GM21515 (cell line): Measurements from ENCODE around the gene GMPPB.
A peak's percentile ranks its signal among the peaks of the same experiment; 100 is the strongest.
"Not testable (repeated sequence)": the region's sequence is repeated elsewhere in the genome, so short reads cannot be mapped to it uniquely, and the experiment has no call there.

Experiments used
- ATAC-seq: cut with Tn5 transposase; IDR thresholded peaks from one replicate; pipeline ENCODE4 v1.9.1; 2021; ENCODE audit not compliant: unreplicated experiment

The GMPPB gene

DNA sequence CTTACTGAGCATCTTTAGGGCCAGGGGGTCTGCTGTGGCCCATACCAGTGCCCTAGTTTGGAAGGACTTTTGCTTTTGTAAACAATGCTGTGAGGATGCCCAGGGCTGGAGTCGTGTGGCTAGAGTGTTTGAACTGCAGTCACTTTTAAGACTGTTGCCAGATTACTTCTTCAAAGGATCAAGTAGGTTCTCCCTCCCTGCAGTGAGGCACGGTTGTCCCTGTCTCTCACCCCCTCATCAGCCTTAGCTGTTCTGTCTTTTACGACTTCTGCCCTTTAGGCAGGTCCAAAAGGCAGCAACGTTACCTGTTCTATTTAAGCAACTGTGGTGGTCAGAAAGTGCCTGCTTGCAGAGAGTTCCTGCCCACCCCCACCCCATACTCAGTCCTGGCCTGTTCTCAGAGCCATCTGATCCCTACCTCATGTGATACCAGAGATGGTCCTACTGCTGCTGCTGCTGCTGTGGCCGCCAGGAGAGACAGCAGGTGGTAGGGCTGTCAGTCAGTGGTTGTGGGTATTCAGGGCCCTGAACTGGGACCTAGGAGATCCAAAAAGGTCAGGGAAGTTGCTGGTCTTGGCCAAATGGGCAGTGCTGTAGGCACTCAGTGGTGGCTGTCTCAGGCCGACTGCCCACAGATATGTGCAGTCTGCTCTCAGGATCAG lies 29.2 kb downstream of the GMPPB start:
- ATAC-seq: not testable (repeated sequence)

DNA sequence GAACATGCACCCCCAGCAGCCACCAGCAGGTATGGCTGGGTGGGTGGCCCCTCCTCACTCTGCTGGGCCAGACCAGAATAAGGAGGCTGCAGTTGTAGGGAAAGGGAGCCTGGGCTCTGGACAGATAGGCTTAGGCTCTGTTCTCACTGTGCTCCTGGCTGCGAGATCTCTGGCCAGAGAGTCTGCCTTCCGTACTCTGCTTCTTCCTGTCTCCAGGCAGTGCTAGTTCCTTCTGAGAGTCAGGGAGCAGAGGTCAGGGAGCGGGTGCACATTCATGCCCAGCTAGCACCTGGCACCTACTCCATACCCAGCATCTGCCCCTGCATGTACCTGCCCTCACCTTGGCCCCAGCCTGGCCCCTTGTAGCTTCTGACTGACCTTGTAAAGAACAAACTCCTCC lies 32.3 kb downstream of the GMPPB start:
- ATAC-seq: not testable (repeated sequence)

DNA sequence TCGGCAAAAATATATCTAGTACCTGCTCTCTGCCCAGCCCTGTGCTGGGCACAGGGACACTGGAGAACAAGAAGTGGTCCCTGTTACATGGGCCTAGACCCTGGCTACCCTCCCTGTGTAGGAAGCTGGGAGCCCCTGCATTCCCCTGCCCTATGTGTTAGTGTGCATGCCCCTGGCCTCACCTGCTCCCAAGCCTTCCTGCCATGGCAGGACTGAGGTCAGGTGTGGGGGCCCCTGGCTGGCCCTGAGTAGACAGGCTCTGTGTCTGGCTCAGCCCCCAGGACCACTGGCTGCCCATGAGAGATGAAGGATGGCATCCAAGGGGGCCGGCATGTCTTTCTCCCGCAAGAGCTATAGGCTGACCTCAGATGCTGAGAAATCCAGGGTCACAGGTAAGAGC lies 32.9 kb downstream of the GMPPB start:
- not testable (repeated sequence) for ATAC-seq

DNA sequence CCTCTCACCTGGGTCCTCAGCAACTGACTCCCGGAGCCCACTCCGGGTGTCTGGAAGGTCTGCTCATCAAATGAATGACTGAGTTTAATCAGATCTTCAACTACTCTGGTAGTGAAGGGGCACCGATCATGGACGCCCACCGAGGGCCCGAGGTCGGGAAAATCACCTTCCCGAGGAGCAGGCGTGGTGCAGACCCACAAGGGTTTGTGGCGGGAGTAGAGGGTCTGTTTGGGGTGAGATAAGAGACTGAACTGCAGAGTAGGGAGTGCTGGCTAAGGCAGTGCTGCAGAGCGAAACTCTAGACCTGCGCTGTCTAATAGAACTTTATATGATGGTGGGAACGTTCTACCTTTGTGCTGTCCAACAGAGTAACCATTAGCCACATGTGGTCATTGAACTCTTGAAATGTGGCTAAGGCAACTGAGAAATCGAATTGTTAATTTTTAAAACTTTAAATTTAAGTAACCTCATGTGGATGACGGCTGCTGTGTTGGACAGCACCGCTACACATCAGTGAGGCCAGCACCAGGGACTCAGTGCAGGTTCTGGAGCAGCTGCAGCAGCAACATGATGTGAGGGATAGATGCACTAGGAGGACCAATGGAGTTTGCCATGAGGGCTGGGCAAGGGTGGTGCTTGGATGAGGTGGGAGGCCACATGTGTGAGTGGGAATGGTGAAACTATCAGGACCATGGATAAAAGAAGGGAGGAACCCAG lies 33.7 kb downstream of the GMPPB start:
- not testable (repeated sequence) for ATAC-seq

DNA sequence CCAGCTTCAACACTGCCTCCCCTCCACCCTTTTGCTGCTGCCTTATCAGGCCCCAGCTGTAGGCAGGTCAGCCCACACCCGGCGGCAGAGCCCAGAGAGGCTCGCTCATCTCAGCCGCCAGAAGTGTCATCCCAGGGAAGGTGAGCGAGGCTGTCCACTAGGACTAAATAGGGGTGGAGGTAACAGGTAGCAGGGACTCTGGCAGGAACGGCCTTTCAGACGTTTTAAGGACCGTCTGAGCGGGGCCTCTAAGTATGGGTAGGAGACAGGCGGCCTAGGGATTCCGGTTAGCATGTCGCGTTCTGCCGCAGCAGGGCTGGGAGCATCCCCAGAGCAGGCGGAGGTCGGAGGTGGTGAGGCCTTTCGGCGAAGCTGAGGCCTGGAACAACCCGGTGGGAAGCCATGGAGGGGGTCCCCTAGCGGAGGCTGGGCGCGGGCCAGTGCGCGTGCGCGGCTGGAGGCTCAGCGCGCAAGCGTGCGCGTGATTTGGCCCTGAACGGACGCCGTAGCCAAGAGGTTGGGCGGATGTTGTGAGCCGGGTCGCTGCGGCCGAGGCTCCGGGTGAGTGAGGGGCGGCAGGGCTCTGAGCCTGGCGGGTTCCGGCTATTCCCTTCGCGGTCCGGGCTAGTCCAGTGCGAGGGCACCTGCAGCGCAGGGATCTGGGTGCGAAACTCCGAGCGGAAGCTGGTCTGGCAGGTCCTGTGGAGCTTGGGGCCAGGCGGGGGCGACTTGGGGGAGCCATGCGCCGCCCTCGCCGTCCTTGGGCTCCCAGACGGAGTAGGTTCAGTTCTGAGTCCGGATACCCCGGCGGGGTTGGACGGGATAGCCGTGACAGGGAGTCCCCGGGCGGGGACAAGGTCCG lies 34.5 kb downstream of the GMPPB start, which contains the start of the genes MST1 and RNF123:
MST1 (minus strand) TSS at position 429 of the 862 bp plus-strand sequence. CDS start 783 bp downstream, outside the sequence.
RNF123 (plus strand) TSS at position 512 of the 862 bp plus-strand sequence. CDS start 1,609 bp downstream, outside the sequence.
- peak; percentile 49 for ATAC-seq

DNA sequence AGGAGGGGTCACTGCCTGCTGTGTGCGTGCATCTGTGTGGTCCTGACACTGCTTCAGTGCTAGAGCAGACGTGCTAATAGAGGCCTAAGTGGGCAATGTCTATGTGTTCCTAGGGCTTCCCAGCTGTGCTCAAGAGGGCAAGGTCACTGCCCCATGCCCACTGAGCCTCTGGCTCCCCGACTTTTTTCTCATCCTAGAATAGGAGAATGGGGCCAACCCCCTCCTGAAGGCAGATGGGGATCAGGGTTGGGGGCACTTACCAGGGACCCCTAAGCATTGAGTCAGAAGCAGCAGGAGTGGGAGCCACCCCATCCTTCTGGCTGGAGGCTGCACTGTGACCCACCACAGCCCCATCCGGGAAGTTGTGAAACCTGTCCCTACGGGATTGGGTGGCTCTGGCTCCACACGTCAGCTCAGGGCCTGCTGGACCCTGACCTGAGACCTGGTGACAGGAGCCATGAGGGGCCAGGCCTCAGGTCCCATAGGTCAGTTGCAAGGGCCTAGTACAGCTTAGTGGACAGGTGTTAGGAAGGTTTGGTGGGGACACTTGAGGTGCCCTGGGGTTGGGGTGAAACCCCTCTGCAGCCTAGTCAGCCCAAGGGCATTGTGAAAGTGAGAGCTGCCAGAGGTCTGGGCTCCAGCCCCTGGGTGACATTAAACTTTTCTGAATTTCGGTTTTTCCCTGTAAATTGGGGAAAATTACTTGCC lies 35.3 kb downstream of the GMPPB start:
- ATAC-seq: peak; percentile 4

DNA sequence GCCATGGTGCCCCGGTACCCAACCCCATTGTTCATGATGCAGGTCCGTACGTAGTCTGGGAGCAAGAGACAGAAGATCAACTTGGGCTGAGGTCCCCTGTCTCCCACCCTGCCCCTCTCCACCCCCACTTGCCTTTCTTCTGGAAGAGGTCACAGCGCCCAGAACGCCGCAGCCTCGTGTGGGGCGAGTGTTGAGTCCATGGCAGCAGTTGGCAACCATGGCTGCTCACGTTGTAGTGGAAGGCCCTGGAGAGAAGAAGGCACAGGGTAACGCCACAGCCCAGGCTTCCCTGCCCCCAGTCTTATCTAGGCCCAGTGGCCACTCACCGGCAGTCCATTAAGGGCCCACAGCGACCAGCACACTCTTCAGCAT lies 36.3 kb downstream of the GMPPB start:
- ATAC-seq: not testable (repeated sequence)

DNA sequence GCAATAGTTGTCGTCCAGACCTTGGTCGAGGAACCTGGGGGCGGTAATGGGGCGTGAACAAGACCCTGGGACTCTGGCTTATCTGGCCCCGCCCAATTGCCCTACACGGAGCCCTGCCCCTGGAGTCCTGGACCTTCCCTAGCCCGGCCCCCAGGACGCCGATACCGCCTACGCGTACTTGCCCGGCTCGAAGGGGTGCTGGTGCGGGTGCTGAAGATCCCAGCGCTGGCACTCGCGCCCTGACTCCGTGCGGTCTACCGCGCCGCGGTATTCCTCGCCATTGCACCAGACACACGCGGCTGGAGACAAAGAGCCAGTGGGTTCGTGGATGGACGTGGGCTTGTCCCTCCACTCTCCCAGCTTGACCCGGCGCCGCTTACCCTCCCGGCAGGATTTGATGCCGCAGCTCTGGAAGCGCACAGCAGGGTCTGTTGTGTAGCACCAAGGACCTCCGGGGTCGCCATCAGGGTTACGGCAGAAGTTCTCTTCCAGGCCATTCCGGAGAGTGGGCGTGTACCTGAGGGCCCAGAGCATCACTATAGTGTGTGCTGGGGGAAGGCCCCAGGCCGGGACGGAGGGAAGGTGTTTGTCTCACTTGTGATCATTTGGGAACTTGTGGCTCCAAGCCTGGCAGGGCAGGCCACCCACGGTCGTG lies 36.9 kb downstream of the GMPPB start:
- not testable (repeated sequence) for ATAC-seq

DNA sequence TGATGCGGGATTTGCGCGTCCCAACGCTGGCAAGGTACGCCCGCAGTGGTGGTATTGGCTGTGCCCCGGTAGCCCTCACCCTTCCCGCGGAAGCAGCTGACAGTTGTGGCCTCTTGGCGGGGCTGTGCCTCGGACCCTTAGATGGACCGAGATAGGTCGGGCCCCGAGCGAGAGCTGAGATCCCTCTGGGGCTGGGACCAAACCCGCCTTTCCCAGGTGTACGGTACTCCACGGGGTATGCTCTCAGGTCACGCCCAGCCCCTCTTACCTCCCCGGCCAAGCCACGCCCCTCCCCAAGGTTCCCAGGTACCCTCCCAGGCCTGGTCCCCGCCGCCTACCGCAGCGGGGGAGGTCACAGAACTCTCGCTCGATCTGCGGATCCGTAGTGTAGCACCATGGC lies 37.4 kb downstream of the GMPPB start:
- not testable (repeated sequence) for ATAC-seq

DNA sequence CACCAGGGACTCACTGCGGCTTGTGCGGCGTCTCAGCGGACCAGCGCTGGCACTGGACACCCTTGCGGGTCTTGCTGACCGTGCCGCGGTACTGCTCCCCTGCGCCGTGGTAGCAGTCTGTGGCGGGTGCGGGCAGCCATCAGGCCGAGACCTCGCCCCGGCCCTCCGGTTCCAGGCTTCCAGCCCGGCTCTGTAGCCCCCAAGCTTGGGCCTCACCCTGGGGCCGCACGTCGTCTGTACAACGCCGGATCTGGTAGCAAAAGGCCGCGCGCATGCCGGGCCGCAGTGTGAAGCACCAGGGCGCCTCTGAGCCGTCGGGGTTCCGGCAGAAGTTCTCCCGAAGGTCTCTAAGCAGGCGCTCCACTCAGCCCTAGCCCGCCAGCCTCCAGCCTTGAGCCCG lies 37.9 kb downstream of the GMPPB start:
- not testable (repeated sequence) for ATAC-seq

DNA sequence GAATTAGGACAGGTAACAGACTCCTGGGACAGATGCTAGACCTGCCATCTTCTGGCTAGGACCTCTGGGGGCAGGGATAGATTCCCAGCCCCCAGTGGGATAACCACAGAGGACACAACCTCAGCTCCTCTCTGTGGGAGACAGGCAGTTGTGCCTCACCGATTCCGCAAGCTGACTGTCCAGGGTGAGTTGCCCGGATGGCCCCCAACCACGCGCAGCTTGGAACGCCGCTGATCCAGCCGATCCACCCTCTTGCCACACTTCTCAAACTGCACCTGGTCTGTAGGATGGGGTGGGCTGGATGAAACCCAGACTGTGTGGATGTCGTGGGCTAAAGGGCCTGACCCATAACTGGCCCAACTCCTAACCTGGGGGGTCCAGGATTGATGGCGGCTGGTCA lies 38.6 kb downstream of the GMPPB start:
- not testable (repeated sequence) for ATAC-seq

DNA sequence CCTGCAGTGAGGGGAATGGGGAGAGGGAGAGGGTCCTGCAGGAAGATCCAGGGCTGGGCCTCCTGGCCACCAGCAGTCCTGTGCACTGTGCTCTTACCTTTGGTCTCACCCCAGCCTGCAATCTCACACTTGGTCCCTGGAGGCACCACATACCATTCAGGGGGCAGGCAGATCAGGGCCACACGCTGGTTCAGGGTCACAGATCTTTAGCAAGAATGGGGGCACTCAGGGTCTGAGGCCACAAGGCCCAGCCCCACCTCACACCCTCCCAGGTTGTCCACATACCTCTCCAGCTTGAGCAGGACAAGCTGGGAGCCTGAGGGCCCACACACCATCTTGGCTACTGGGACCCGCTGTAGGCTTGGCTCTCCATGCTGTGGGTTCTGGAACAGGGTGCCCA lies 39.3 kb downstream of the GMPPB start:
- ATAC-seq: not testable (repeated sequence)

DNA sequence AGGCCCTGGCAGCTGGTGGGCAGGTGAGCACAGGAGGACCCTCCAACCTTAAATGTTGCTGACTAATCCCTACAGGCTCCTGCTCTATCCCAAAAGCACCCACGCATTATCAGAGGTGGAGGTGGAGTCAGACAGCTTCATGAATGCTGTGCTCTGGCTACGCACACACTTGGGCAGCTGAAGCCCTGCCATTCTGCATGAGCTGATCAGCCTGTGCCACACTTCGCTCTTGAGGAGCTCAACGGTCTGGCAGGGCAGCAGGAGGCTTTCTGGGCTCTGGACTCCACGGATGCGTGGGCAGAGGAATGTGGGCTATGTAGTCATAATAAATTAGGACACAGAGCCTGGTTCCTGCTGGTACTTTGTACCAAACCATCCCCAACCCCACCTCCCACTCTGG lies 40.6 kb downstream of the GMPPB start:
- no peak for ATAC-seq

DNA sequence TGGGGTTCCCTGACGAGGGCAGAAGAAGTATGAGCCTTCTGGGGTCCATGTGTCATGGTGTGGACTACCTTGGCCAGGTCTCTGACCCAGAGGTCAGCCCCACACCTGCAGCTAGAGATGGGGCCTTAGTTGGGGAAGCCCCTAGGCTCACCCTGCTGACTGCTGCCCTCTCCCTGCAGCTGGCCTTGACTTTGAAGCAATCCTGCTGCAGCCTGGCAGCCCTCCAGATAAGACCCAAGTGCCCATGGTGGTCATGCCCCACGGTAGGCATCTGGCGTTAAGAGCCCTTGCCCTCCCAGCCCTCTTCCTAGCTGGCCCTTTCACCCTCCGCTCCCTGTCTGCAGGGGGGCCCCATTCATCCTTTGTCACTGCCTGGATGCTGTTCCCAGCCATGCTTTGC lies 42.2 kb downstream of the GMPPB start:
- no peak for ATAC-seq

DNA sequence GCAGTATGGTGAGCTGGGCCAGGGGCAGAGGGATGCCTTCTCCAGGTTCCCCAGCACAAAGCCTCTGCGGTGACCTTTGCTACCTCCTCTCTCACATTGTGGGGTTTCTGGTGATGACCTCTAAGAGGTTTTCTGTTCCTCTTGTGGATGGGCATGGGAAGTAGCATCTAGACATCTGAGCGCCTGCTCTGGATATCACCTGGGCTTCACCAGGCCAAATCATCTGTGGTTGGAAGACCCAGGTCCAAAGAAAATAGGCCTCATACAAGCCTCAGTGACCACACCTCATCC lies 42.6 kb downstream of the GMPPB start:
- ATAC-seq: no peak

DNA sequence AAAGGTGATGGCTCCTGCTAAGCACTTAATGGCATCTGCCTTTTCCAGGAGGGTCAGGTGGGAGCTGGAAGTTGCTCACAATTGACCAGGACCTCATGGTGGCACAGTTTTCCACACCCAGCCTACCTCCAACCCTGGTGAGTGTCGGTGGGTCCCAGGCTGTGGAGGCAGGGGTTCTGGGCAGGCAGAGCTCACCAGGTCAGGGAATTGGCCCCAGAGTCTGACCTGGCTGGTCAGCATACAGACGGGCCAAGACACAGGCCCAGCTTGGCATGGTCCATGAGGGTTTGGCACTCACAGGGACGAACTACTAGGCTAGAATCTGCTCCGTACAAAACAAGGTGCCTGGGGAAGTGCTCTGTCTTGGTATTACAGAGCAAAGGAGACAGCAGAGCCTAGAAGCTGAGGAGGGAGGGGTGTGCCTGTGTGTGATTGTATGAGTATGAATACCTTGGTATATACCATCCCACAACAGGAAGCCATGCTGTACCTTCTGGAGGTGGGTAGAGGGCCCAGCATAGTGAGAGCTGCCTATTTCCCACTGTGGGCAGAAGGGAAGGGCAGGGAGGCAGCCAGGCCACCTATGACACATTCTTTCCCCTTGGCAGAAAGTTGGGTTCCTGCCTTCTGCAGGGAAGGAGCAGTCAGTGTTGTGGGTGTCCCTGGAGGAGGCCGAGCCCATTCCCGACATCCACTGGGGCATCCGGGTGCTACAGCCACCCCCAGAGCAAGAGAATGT lies 43.1 kb downstream of the GMPPB start:
- ATAC-seq: no peak

DNA sequence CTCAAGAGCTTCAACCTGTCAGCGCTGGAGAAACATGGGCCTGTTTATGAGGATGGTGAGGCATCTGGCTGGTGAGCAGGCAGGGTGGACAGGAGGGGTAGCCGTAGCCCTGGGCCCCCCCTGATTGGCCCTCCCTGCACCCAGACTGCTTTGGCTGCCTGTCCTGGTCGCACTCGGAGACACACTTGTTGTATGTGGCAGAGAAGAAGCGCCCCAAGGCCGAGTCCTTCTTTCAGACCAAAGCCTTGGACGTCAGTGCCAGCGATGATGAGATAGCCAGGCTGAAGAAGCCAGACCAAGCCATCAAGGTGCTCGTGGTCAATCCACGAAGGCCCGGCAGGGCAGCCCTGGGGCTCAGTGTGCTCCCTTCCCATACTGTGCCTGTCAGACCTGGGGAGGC lies 47.8 kb downstream of the GMPPB start:
- no peak for ATAC-seq

DNA sequence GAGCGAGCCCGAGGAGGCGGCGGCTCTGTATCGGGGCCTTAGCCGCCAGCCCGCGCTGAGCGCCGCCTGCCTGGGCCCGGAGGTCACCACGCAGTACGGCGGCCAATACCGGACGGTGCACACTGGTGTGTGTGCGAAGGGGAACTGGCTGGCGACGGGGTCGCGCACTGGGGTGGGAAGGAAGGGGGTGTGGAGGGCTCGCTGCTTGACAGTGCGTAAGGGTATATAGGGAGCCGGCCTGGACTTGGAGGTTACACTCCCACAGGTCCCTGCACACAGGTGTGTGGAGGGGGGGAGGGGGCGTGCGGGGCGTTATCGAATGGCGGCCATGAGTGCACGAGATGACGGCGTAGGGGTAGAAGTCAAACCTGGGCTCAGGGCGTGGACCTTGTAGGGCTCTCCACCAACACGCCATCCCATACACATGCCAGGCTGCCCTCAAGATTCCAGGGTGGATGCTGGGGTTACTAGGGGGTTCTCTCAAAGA lies 49.2 kb downstream of the GMPPB start:
- peak; percentile 18 for ATAC-seq

DNA sequence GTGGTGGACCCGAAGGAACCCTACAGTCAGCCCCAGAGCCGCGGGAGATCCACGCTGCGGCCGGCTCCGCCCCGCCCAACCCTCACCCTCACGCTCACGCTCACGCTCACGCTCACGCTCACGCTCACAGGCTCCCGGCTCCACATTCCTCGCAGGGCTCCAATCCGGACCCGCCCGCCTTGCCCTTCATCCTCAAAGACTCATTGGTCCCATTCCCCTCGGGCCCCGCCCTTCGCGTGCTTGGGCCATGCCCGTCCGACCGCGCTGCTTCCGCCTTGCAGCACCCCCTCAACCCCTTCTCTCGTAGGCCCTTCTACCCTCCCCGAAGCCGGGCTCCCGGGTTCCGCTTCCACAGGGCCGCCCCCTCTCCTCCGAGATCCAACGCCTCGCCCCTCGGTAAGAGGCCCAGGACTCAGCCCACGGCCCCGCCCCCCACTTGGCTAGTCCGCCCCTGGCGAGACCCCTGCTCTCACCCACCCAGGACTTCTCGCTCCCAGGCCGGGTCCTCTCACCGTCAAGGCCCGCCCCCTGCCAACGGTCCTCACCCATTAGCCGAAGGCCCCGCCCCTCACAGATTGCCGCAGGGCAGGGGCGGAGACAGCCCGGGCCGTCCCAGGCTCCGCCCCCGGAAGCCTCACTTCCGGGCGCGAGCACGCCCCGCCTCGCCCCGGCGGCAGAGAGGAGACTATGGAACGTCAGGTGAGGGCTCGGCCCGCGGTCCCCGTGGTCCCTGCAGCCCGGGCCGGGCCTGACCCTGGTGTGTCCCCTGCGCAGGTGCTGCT lies 49.8 kb downstream of the GMPPB start, which contains the start of gene APEH:
APEH (plus strand) TSS at position 637 of the 782 bp plus-strand sequence; CDS start at position 688, 51 bp downstream.
- peak; percentile 72 for ATAC-seq
